MM.1S (cell line): Measurements from ENCODE around the gene GPC5.

ENCODE experiments used
- DNase-seq: peaks from one replicate; pipeline ENCODE4 v3.0.0-alpha.2; 2015
- H2AFZ ChIP-seq: fragments of 300-600 bp; sonication (generic); 2 replicates; pipeline ENCODE4 v1.6.0; 2016; ENCODE audit warnings: antibody characterized with exemption, low read length
- H3F3A ChIP-seq: fragments of 300-600 bp; sonication (generic); 2 replicates; pipeline ENCODE4 v1.6.1; 2016; ENCODE audit warnings: mild to moderate bottlenecking, antibody characterized with exemption, low read length, moderate library complexity, mixed read lengths; ENCODE audit not compliant: insufficient read depth
- H3K27ac ChIP-seq: fragments of 300-600 bp; sonication (generic); 2 replicates; pipeline ENCODE4 v1.5.1; 2016; ENCODE audit warnings: mild to moderate bottlenecking, low read length
- H3K27me3 ChIP-seq: fragments of 300-600 bp; sonication (generic); replicated peaks from 2 replicates; pipeline ENCODE4 v1.6.0; 2016; ENCODE audit warnings: low read length; ENCODE audit not compliant: insufficient read depth
- H3K36me3 ChIP-seq: fragments of 300-600 bp; sonication (generic); replicated peaks from 2 replicates; pipeline ENCODE4 v1.6.1; 2016; ENCODE audit warnings: mild to moderate bottlenecking, low read length, mixed read lengths; ENCODE audit not compliant: insufficient read depth
- H3K4me1 ChIP-seq: fragments of 300-600 bp; sonication (generic); 2 replicates; pipeline ENCODE4 v1.6.1; 2016; ENCODE audit warnings: low read length, mixed read lengths
- H3K4me2 ChIP-seq: fragments of 300-600 bp; sonication (generic); 2 replicates; pipeline ENCODE4 v1.6.0; 2016; ENCODE audit warnings: low read depth, low read length
- H3K4me3 ChIP-seq: fragments of 300-600 bp; sonication (generic); 2 replicates; pipeline ENCODE4 v1.5.1; 2016; ENCODE audit warnings: low read length, mixed read lengths
- H3K79me2 ChIP-seq: fragments of 300-600 bp; sonication (generic); 2 replicates; pipeline ENCODE4 v1.6.1; 2016; ENCODE audit warnings: mixed run types, low read length, mixed read lengths
- H3K9ac ChIP-seq: fragments of 300-600 bp; sonication (generic); 2 replicates; pipeline ENCODE4 v1.6.1; 2016; ENCODE audit warnings: low read length, mixed read lengths
- H3K9me2 ChIP-seq: fragments of 300-600 bp; sonication (generic); replicated peaks from 2 replicates; pipeline ENCODE4 v1.6.1; 2016; ENCODE audit warnings: mild to moderate bottlenecking, low read length, mixed read lengths; ENCODE audit not compliant: insufficient read depth
- H3K9me3 ChIP-seq: fragments of 300-600 bp; sonication (generic); replicated peaks from 2 replicates; pipeline ENCODE4 v1.6.1; 2016; ENCODE audit warnings: mild to moderate bottlenecking, low read length, mixed read lengths; ENCODE audit not compliant: insufficient read depth
- H4K20me1 ChIP-seq: fragments of 300-600 bp; sonication (generic); 2 replicates; pipeline ENCODE4 v1.6.1; 2016; ENCODE audit warnings: mild to moderate bottlenecking, low read length, moderate library complexity, mixed read lengths; ENCODE audit not compliant: insufficient read depth
- CTCF ChIP-seq: fragments of 300-600 bp; sonication (generic); IDR thresholded peaks from 2 replicates; pipeline ENCODE4 v1.5.1; 2016; ENCODE audit warnings: antibody characterized with exemption, low read length, mixed read lengths
- EZH2 ChIP-seq: fragments of 300-600 bp; sonication (generic); optimal IDR thresholded peaks from 2 replicates; pipeline ENCODE3; 2017; ENCODE audit warnings: low read depth, mild to moderate bottlenecking, antibody characterized with exemption, low read length, mixed read lengths
- EZH2phosphoT487 ChIP-seq: fragments of 300-600 bp; sonication (generic); IDR thresholded peaks from 2 replicates; pipeline ENCODE4 v1.6.1; 2018; ENCODE audit warnings: antibody characterized with exemption, low read length

The GPC5 gene

GRCh38 chr13:92592757-92593156 lies 1194.3 kb downstream of the GPC5 start:
- Histone ChIP-seq H3K4me1 (no peaks in the 10 kb centered on the region), H3K79me2 (no peaks in the 10 kb centered on the region), H3K27ac (no peak overlapping the region), H3K4me2 (no peak overlapping the region), H3K36me3 (no peaks in the 10 kb centered on the region), H3K27me3 (no peaks in the 10 kb centered on the region), H4K20me1 (no peaks in the 10 kb centered on the region), H3K4me3 (no peak overlapping the region), H3K9ac (no peak overlapping the region), H3K9me2 (no peaks in the 10 kb centered on the region), H3F3A (no peaks in the 10 kb centered on the region), H3K9me3 (no peaks in the 10 kb centered on the region), H2AFZ (no peak overlapping the region)
- TF ChIP-seq CTCF (no peak), EZH2 (no peak), EZH2phosphoT487 (no peak)
- DNase-seq, result no peak

- H2AFZ ChIP-seq, result no peak overlapping the region
- no peak for DNase-seq
- H3F3A ChIP-seq, result no peaks in the 10 kb centered on the region
- H3K36me3 ChIP-seq, result no peaks in the 10 kb centered on the region
- no peak overlapping the region for H3K4me2 ChIP-seq
- H3K27me3 ChIP-seq, result no peaks in the 10 kb centered on the region
- no peaks in the 10 kb centered on the region for H3K4me1 ChIP-seq
- H3K9me3 ChIP-seq, result no peaks in the 10 kb centered on the region
- no peak overlapping the region for H3K9ac ChIP-seq
- H3K27ac ChIP-seq, result no peak overlapping the region
- no peaks in the 10 kb centered on the region for H4K20me1 ChIP-seq
- no peak for TF ChIP-seq EZH2phosphoT487
- TF ChIP-seq EZH2, result no peak
- no peak for TF ChIP-seq CTCF
- no peaks in the 10 kb centered on the region for H3K79me2 ChIP-seq
- no peaks in the 10 kb centered on the region for H3K9me2 ChIP-seq
- H3K4me3 ChIP-seq, result no peak overlapping the region
Observed at GRCh38 chr13:92602560-92602959, 1204.1 kb downstream of the GPC5 start.

GRCh38 chr13:92609376-92609775 lies 1211.0 kb downstream of the GPC5 start:
- DNase-seq, result no peak
- Histone ChIP-seq H3K27me3 (no peaks in the 10 kb centered on the region), H3K4me2 (no peak overlapping the region), H3K4me3 (no peak overlapping the region), H3K9ac (no peak overlapping the region), H3F3A (no peaks in the 10 kb centered on the region), H3K79me2 (no peaks in the 10 kb centered on the region), H3K27ac (no peak overlapping the region), H3K9me2 (no peaks in the 10 kb centered on the region), H4K20me1 (no peaks in the 10 kb centered on the region), H3K36me3 (no peaks in the 10 kb centered on the region), H3K9me3 (no peaks in the 10 kb centered on the region), H3K4me1 (no peaks in the 10 kb centered on the region), H2AFZ (no peak overlapping the region)
- TF ChIP-seq EZH2 (no peak), EZH2phosphoT487 (no peak), CTCF (no peak)
